ENCODE results near the gene MRPS22.

MRPS22 gene

DNA sequence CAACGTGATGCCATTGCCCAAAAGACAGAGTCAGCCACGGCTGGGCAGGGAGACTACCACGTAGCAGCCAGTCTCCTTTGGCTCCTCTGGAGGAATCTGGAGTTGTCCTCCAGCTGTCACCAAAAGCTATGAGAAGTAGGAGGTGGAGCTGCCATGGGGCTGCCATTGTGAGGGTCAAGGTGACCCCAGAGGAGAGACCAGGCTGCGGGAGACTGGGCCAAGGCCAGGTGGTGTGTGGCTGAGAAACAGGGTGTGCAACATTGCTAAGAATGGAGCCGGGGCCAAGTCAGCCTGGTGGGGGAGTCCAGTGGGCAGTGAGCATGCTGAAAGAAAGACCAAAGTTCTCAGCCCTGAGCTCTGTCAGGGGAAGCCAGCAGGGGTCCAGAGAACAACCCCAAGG lies 29.9 kb upstream of the MRPS22 start:
- no peaks in the 10 kb centered on the region for H3K36me3 ChIP-seq
- H3K4me1 ChIP-seq, result no peaks in the 10 kb centered on the region
- H3K27ac ChIP-seq, result no peak overlapping the region
- peaks cover 0 to 21% of the 10 kb centered on the region in 2 donors for H3K27me3 ChIP-seq
- no peak for TF ChIP-seq CTCF (IDR thresholded peaks at IDR 0.05)
- H3K4me3 ChIP-seq, result no peak overlapping the region
- DNase-seq, result no peak
- intact Hi-C loops (cut with DNase I; ENCODE audit: low total_unique reads), result no loop called here
- H3K9me3 ChIP-seq, result no peaks in the 10 kb centered on the region

DNA sequence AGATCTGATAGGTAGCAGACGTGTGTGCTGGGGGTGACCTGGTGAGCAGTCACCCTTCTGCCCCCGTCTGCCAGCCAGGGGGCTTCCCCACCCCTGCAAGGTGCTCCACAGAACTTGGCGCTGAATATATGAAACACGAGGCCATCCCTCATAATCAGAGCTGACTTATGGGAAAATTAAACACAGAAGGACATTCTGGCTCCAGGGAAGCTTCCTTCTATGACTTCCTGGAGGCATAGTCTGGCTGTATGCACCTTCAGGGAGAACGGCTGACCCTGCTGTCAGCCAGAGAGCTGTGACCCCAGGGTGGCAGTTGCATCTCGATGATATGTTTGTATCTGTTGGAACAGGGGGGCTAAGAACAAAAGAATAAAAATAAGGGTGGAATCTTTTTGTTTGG lies 26.6 kb upstream of the MRPS22 start:
- no peak overlapping the region for H3K4me3 ChIP-seq
- intact Hi-C loops (cut with DNase I; ENCODE audit: low total_unique reads), result no loop called here
- no peaks in the 10 kb centered on the region for H3K4me1 ChIP-seq
- H3K36me3 ChIP-seq, result no peaks in the 10 kb centered on the region
- H3K9me3 ChIP-seq, result no peaks in the 10 kb centered on the region
- no peak for DNase-seq
- peaks cover 0 to 24% of the 10 kb centered on the region in 2 donors for H3K27me3 ChIP-seq
- TF ChIP-seq CTCF (IDR thresholded peaks at IDR 0.05), result no peak
- H3K27ac ChIP-seq, result no peak overlapping the region

GRCh38 chr3:139317660-139318430 lies 26.0 kb upstream of the MRPS22 start:
- DNase-seq, result no peak
- Histone ChIP-seq H3K27me3 (peaks cover 0 to 24% of the 10 kb centered on the region in 2 donors), H3K36me3 (no peaks in the 10 kb centered on the region), H3K27ac (no peak overlapping the region), H3K4me1 (no peaks in the 10 kb centered on the region), H3K4me3 (no peak overlapping the region), H3K9me3 (no peaks in the 10 kb centered on the region)
- TF ChIP-seq CTCF (IDR thresholded peaks at IDR 0.05), result no peak
- intact Hi-C loops (cut with DNase I; ENCODE audit: low total_unique reads), result no loop called here

DNA sequence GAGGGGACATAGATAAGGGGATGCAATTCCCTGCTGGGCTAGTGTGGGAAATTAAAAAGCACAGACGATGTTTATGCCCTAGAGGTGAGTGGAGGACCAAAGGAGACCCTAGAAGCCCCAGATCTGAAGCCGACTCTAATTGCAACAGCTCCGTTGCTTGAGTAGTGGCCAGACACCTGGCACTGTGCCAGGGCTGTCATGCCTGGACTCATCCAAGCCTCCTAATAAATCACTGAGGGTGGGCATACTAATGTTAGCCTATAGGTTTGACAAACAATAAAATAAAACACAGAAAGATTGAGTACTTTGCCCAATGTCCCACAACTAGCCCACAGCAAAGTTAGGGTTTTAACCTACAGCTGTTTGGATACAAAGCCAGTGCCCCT lies 25.4 kb upstream of the MRPS22 start:
- no peaks in the 10 kb centered on the region for H3K4me1 ChIP-seq
- TF ChIP-seq CTCF (IDR thresholded peaks at IDR 0.05), result no peak
- no peak overlapping the region for H3K27ac ChIP-seq
- no peaks in the 10 kb centered on the region for H3K9me3 ChIP-seq
- H3K27me3 ChIP-seq, result peaks cover 0 to 24% of the 10 kb centered on the region in 2 donors
- no peaks in the 10 kb centered on the region for H3K36me3 ChIP-seq
- intact Hi-C loops (cut with DNase I; ENCODE audit: low total_unique reads), result no loop called here
- DNase-seq, result no peak
- no peak overlapping the region for H3K4me3 ChIP-seq

- intact Hi-C loops (cut with DNase I; ENCODE audit: low total_unique reads), result no loop called here
- TF ChIP-seq CTCF (IDR thresholded peaks at IDR 0.05), result no peak
Measured at GRCh38 chr3:139318826-139319225, 25.0 kb upstream of the MRPS22 start.

More at GRCh38 chr3:139318826-139319225, 25.0 kb upstream of the MRPS22 start:
- Histone ChIP-seq H3K4me1 (no peaks in the 10 kb centered on the region), H3K27me3 (peaks cover 0 to 20% of the 10 kb centered on the region in 2 donors), H3K36me3 (no peaks in the 10 kb centered on the region), H3K4me3 (no peak overlapping the region), H3K9me3 (no peaks in the 10 kb centered on the region), H3K27ac (no peak overlapping the region)
- no peak for DNase-seq
